NT2/D1 (cell line): ENCODE data around the gene EXOC7.

Experiments used
- YY1 ChIP-seq: IDR thresholded peaks from 2 replicates; pipeline ENCODE4 v1.6.1; 2011; ENCODE audit not compliant: insufficient read length, insufficient read depth
- ZNF274 ChIP-seq: IDR thresholded peaks from 2 replicates; pipeline ENCODE4 v1.6.1; 2011; ENCODE audit warnings: mild to moderate bottlenecking, low read depth, low read length

DNA sequence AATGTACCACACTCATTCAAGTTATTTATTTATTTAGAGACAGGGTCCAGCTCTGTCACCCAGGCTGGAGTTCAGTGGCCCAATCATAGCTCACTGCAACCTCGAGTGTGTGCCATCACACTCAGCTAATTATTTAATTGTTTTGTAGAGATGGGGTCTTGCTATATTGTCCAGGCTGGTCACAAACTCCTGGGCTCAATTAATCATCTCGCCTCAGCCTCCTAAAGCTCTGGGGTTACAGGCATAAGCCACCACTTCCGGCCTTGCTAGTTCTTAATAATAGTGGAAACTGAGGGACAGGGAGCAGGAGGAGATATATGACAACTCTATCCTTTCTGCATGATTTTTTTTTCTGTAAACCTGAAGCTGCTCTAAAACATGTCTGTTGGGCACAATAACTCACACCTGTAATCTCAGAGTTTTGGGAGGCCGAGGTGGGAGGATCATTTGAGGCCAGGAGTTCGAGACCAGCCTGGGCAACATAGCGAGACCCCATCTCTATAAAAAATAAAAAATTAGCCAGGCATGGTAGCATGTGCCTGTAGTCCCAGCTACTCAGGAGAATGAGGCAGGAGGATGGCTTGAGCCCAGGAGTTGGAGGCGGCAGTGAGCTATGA lies 11.7 kb upstream of the EXOC7 start:
- TF ChIP-seq YY1 (no peak), ZNF274 (no peak)
